GM18520 (cell line): Measurements from ENCODE around the gene ANKRD9.

Experiments used
- ATAC-seq: cut with Tn5 transposase; IDR thresholded peaks from one replicate; pipeline ENCODE4 v1.9.1; 2021; ENCODE audit not compliant: unreplicated experiment

Gene ANKRD9

DNA sequence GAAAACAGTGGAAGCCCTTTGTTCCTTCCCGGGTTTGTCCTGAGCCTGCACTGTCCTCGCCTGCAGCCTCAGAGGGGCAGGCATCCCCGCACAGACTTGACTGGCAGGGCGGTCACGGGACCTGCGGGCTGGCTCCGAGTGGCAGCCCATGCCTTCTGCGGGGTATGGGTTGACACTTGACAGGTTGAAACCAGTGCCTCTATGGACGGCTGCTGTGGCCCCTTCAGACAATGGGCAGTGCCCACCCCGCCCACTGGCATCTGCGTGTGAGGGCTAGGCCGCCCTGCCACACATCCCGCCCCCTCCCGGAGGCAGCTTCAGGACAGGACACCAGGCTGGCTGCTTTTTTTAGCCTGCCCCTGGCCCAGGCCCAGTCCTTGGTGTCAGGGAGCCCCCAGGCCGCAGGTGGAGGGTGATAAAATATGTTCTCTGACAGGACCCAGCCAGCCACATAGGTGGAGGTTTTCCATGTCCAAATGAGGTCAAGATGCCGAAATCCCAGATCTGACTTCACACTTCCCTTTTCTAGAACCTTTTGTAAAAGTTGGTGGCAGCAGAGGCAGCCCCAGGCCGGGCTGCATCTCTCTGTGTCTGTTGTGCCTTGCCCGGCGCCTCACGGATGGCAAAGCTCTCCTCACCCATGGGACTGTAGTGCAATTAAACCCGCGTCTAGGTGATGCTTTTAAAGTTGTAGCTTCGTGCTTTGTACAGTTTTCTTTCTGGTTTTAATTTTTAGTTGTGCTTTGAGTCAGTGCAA lies 10.0 kb downstream of the ANKRD9 start:
- ATAC-seq, result no peak

DNA sequence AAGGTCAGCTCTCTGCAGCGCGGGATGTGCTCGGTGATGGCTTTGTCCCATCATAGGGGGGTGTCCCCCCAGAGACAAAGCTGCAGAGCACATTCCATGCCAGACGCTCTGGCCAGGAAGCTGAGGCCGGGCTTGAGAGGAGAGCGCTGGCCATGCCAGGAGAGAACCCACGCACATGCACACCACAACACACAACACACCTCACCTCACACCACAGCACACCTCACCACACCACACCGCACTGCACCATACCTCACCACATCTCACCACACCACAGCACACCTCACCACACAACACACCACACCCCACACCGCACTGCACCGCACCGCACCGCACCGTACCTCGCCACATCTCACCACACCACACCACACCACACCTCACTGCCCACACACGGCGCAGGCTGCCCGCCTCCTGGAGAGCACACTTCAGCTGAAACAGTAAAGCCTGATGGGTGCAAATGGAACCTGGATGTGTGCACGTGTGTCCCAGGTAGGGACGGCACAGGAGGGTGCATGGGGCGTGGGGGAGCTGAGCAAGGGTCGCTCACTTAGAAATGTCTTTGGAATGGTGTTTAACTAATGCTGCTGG lies 10.8 kb downstream of the ANKRD9 start:
- ATAC-seq, result no peak

DNA sequence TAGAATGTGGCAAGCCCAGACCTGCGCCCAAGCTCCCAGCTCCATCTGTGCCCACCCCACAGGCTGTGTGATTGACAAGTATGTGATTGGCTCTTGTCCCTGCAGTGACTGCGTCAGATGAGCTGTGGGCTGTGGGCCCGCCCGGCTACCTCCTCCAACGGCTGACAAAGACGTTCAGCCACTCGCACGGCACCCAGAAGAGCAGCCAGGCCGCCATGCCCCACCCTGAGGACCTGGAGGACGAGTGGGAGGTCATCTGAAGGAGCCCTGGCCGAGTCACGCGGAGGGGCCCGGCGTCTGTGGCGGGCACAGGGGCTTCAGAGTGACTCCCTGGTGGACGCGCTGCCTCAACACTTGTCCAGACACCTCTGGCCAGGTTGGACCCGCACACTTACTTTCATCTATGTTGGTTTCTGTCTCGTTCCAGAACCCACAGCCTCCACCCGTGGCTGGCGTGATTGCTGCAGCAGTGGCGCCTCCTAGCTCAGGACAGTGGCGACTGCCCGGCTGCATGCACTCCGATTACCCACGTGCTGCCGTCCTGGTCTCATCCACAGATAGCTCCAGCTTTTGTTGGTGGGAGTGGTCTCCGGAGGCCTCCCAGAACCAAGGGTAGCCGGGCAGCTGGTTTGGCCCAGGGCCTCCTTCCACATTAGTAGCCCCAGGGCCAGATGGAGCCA lies 11.4 kb downstream of the ANKRD9 start:
- no peak for ATAC-seq

DNA sequence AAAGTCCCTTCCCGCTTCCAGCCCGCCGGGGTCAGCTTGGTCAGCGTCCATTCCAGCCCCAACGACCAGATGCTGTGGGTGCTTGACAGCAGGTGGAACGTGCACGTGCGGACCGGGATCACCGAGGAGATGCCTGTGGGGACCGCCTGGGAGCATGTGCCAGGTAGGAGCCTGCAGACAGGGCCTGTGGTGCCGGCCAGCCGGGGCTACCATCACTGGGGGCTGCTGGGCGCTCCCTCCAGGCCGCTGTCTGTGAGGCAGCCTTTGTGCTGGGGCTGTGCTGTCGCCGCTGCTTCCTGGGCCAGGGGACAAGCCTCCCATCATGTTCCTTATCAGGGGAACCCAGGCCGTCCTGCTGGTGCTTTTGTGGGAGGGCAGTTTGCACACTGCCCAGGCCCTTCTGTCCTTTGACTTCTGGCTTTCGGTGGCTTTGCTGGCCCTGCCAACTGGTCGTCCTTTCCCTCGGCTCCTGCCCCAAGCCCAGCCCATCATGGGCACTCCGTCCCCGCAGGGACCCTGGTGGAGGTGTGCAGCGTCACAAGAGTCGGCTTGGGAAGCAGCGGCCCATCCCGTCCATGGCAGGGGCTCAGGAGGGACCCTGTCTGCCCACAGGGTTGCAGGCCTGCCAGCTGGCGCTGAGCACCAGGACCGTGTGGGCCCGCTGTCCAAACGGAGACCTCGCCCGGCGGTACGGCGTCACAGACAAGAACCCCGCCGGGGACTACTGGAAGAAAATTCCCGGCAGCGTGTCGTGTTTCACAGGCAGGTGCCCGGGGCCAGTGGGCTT lies 12.4 kb downstream of the ANKRD9 start:
- no peak for ATAC-seq

DNA sequence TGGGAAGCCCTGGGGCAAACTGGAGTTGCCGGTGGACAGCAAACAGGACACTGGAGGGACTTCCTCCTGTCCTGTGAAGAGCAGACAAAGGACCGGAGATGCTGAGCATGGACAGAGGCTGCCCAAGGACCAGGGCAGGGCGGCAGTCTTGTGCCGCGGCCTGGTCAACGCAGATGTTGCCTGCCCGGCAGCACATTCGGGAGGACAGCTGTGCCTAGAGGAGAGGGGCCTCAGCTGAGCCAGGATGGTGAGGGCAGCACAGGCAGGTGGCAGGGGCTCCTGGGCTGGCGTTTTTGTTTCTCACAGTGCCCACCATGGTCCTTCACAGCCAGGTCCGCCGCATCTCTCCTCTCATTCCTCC lies 13.3 kb downstream of the ANKRD9 start:
- no peak for ATAC-seq

DNA sequence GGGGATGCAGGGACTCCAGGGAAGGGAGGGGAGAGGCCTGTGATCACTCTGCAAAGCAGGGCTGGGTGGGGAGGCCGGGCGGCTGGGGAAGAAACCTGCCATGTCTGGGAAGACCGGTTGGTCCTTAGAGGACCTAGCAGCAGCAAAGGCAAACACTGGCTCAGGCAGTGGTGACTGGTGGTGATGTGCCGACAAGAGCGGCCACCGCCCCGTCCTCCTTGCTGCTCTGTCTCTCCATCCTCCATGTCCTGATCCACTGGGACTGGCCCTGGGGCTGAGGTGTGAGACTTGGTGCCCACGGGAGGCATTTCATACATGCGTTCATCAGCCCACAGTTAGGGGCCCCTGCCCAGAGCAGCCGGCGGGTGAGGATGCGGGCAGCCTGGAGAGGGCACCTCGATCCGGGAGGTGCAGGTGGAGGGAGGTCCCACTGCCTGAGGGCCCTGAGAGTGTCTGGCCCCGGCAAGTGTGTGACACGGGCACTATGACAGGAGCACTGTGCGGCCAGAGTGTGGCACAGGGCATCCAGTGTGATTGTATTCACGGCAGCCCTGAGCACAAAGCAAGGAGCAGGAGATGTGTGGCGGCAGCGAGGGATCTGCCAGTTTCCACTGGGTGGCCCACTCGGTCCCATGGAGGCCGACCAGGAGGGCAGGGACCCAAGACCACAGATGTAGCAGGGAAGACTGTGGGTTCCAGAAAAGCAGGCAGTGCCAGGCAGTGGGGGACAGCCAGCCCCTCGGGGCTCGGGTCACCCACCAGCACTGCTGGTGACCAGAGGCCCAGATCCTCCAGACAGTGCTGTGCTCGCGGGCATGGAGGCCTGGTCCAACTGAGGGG lies 13.9 kb downstream of the ANKRD9 start:
- ATAC-seq, result no peak

DNA sequence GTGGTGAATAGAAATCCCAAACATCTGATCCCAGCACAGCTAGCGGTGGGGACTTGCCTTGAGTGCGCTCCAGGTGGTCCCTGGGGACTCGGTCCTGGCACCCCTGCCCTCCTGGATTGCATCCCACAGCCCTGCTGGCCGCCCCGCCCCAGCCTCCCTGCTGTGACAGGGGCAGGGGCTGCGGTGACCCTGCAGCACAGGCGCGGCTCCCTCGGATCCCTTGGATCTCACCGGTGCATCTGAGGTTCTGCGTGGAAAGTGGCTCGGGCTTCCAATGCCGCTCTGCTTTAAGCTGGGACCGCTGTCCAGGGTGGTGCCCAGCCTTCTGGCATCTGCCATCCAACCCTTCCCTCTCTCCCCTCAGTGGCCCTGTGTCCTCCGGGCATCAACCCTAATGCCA lies 16.0 kb downstream of the ANKRD9 start:
- no peak for ATAC-seq

DNA sequence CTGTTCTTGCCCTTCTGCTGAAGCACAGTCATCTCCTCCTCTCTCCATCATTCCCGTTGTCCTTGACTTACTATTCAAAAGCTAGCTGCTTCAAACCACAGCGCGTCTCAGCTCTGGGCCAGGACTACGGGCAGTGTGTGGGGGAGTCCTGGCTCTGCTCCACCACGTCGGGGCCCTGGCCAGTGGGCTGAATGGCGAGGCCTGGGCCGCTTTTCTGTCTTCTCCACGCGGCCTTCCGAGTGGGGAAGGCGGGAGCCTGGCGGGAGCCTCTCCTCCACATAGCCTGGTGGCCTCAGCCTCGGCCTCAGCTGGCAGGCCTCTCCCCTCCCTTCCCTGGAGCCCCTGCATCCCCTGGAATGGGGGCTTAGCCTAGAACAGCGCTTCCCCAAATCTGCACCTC lies 16.5 kb downstream of the ANKRD9 start:
- no peak for ATAC-seq

DNA sequence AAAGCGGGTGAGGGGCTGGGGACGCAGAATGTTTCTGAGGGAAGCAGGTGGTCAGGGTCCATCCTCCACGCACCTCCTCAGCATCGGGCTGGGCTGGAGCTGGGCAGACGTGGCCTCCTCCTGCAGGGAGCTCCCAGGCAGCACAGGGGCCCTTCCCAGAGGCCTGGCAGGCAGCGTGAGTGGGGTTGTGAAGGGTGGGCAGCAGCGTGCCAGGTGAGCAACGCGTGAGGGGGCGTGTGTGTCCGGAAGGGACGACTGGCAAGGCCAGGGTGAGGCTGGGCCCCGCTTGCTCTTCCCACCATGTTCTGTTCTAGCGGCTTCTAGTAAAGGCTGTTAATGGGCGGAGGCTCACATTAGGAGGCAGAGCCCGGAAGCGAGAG lies 17.1 kb downstream of the ANKRD9 start:
- ATAC-seq, result no peak

DNA sequence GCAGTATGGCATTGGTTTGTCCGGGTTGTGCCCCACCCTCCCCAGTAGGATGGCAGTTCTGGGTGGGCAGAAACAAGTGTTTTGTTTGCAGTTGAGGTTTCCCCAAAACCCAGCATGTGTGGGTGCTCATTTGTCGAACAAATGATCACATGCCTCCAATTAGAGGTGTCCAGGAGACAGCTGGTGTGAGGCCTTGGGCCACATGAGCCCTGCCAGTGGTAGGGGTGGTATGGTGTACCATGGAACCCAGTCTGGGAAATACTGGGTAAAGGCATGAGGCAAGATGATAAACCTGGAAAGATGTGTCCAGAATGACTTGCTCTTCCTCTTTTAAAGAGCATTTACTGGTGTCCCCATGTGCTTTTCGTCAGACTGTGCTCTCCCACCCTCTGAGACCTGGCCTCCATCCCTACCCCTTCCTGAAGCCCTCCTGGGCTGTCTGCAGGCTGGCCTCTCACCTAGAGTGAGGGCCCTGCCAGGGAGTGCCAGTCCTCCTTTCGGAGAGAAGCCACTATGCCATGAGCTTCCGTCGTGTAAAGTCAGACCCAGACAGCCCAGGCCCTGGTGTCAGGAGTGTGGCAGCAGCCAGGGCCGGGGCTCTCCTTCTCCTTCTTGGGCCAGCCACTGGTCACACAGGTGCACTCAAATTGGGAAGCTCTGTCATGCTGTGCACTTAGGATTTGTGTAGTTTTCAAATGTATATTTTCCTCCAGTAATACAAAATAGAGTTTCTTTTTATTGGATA lies 17.6 kb downstream of the ANKRD9 start:
- ATAC-seq, result no peak

DNA sequence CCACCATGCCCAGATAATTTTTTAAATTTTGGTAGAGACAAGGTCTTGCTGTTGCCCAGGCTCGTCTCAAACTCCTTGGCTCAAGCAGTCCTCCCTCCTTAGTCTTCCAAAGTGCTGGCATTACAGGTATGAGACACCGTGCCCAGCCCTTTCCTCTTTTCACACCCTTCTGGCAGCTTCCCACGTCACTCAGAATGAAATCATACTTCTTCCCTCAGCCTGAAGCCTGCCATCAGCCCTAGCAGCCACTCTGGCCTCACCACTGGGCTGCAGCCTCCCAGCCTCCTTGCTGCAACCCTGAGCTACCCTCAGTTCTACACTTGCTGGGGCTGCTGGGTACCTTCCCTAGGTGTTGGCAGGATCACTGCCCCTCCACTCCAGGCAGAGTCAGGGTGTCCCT lies 18.2 kb downstream of the ANKRD9 start:
- ATAC-seq, result no peak

DNA sequence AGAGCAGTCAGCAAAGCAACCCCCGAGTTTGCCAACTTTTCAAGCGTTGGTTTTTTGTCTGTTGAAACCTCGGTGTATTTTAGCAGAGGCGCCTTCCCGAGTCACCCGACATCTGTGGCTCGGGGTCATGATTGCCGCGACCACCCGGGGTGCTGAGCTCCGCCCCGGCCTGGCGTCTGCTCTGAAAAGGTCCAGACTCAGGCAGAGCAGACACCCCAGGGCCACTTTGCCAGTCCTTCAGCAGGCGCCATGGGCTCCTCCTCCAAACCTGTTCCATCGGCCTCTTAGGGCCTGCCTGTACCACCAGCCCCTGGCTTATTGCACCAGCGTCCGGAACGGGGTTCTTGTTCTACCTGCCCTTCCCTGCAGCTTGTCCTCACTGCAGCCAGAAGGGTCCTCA lies 19.1 kb downstream of the ANKRD9 start:
- no peak for ATAC-seq

DNA sequence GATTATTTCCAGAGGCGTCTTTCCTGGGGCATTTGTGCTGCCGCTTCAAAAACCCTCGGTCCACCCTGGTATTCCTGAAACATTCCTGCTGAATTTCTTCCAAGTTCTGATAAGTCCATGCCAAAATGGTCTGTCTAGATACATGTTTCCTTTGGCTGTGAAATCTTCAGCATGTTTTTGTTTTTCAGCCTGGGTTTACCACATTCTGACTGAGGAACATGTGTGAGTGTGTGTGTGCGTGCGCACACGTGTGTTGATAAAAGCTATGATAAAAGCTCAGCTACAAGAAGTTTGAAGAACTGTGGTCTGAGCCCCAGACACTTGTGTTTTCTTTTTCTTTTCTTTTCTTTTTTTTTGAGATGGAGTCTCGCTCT lies 22.4 kb downstream of the ANKRD9 start:
- ATAC-seq, result no peak

DNA sequence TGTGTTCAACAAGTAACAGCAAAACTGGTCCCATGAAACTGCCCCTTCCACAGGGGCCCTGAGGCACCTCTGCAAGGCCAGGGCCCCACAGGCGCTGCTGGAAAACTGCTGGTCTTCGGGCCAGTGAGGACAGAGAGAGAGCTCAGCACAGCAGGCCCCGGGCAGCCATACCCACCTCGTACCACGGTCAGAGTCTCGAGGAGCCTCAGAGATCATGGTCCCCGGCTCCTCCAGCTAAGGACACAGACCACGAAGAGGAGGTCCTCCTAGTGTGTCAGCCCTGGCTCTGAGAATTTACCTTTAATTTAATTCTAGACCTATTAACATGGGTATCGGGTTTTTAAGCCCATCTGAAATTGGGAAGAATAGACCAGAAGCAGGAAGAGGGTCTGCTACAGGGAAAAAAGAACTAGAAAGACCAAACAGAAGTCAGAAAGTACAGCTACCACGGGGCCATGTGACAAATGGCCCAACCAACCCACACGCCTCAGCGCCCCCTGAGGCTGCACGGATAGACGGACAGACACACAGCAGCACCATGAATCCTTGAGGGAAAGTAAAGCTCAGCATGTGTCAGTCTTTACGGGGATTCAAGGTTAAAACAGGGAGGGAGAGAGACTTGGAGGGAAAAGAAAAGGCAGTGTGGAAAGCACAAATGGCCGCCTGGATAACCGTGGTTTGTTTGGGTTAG lies 22.9 kb downstream of the ANKRD9 start:
- ATAC-seq, result no peak

DNA sequence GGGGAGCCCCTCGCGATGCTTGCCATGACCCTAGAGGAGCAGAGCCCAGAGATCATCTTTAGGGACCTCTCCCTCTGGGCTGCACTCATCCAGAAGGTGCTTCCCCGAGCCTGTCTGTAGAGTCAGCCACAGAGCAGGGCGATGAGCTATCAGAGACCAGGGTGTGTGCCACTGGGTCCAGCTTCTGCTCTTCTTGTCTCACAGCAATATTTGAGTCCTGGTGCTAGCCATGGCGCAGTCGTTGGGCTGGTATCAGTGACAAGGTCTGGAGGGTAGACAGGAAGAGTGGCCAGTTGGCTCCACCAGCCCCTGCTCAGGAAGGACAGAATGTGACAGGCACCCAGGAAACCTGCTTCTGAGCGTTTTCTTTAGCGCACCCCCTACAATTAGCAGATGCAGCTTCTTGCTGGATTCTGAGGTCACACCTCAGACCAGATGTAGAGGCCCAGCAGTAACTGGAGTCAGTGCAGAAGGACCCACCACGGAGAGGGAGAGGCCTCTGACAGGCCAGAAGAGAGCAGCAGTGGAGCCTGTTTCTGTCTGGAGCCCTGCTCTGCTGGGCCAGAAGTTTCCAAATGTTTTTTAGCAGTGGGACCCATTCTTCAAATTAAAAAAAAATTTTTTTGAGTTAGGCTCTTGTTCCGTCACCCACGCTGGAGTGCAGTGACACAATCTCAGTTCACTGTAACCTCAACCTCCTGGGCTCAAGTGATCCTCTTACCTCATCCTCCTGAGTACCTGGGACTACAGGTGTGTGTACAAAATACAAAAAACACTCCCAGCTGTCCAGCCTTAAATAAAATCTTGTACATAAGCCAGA lies 23.7 kb downstream of the ANKRD9 start:
- no peak for ATAC-seq

DNA sequence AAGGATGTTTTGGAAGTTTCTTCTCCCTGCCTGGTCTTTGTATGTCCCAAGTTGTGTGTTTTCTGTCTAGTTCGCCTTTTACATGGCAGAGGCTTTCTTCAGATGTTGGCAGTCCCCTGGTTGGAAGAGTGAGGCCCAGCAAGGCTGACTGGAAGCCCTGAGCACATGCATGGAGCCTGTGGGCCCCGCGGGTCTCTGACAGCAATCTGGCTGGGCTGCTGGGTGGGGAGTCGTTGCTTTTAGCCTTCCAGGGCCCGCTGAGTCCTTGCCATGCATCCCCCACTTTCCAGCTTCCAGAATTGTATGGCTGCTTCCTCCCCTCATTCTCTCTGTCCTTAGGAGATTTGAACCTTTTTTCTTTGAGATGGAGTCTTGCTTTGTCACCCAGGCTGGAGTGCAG lies 25.3 kb downstream of the ANKRD9 start:
- no peak for ATAC-seq

DNA sequence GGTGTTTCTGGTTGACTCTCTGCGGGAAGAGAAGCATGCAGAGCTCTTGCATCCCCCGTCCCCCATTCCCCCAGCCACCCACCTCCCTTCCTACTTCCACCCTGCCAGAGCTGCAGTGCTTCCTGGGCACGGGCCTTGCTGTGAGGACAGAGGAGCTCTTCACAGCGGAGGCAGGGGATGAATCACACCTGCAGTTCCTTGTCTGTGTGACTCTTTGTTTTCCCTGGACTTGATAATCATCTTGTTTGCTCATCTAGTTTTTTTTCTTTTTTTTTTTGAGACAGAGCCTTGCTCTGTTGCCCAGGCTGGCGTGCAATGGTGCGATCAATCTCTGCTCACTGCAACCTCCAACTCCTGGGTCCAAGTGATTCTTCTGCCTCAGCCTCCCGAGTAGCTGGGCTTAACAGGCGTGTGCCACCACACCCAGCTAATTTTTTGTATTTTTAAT lies 27.8 kb downstream of the ANKRD9 start:
- ATAC-seq, result no peak

DNA sequence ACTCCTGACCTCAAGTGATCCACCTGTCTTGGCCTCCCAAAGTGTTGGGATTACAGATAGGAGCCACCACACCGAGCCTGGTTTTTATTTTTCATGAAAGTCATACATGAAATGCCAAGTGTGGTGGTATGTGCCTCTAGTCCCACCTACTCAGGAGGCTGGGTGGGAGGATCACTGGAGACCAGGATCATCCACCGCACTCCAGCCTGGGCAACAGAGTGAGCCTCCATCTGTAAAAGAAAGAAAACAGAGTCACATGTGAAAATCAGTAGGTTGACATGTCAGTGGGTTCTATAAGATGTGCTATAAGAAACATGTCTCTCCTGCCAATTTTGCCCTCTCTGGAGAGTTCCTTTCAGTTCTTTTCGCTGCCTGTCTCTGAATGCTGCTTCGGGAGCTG lies 28.2 kb downstream of the ANKRD9 start:
- ATAC-seq, result no peak

DNA sequence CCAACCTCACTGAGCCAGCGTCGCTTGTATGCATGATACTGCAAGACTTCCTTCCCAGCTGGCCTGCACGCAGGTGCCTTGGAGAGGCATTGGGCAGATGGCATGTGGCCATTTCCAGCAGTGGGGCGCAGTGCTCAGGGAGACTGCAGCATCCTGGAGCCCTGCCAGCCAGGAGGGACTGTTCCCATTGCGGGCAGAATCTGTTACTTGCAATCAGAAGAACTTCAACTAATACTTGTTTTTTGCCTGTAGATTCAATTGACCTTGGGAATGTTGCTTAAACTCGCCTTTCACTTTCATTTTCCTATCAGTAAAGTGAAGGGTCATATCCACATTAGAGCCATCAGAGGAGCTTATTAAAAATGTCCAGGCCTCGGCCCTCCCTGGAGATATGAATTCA lies 29.8 kb downstream of the ANKRD9 start:
- ATAC-seq, result no peak
